Left lobe of liver (tissue), 2 donors: ENCODE results near the gene EIF3B. TPM values are rescaled to one million over a fixed set of nuclear protein-coding genes. Genes with fewer than 3 reads are reported as not detected.
"Not testable (repeated sequence)": the region's sequence is repeated elsewhere in the genome, so short reads cannot be mapped to it uniquely, and the experiment has no call there.

Experiments
- ATAC-seq: fragments of 200-7000 bp; cut with Tn5 transposase; one replicate; pipeline ENCODE4 v1.9.1; 2020; ENCODE audit warnings: mild to moderate bottlenecking, moderate library complexity
- DNase-seq: peaks from one replicate; pipeline ENCODE4 v3.0.0-alpha.2; 2020; ENCODE audit warnings: low spot score
- total RNA-seq: library from RNA; stranded (reverse); gene quantifications from one replicate; pipeline ENCODE4 v1.2.1, GENCODE V29; 2021
- donor health status: DM: no; HTN: no; CAD: no; lungs with moderate emphysema.
- donor health status: DM: no; HTN: yes; CAD: no.

The EIF3B gene
- 62.6 TPM for total RNA-seq

DNA sequence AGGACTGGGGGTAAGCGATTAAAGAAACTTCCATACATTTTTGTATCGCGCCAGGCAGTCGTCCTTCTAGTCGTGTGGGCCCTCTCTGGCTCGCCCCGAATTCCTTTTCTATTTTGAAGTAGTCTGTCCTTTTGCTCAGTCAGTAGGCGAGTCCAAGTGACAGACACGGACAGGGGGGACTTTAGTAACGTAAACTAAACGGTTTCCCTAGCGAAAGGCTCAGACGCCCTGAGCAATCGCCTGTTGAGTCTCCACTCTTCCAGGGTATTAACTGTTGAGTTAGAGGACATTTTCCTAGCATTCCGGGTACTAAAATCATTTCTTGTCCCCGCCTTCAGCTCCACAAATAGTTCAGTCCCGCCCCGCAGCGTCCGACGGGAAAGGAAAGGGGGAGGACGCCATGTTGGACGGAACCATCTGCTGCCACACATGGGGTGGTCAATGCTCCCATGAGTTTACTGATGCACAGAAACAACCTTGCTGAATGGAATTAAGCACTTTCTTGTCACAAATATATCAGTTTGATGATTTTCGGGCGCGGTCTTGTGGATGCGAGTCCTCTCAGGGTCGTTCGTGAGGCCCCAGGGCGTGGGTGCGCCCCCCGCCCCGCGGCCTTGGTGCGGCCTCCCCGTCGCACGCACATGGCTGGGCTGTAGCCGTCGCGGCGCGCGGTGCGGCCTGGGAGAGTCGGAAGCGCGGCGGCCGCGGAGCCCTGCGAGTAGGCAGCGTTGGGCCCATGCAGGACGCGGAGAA lies at the start of gene EIF3B:
TSS of gene EIF3B (plus strand) at position 642 of the 753 bp plus-strand sequence. CDS start at position 737, 95 bp downstream.
- ATAC-seq: peak; percentile 89
- peak; percentile 89 for DNase-seq

DNA sequence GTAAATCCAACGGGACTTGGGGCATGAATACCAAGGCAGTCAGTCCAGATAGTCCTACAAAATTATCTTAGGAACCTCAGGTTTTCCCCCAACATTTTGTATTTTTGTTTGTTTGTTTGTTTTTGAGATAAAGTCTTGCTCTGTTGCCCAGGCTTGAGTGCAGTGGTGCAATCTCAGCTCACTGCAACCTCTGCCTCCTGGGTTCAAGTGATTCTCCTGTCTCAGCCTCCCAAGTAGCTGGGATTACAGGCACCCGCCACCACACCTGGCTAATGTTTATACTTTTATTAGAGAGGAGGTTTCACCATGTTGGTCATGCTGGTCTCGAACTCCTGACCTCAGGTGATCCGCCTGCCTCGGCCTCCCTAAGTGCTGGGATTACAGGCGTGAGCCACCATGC lies 49.4 kb upstream of the EIF3B start:
- DNase-seq, ATAC-seq: not testable (repeated sequence)

DNA sequence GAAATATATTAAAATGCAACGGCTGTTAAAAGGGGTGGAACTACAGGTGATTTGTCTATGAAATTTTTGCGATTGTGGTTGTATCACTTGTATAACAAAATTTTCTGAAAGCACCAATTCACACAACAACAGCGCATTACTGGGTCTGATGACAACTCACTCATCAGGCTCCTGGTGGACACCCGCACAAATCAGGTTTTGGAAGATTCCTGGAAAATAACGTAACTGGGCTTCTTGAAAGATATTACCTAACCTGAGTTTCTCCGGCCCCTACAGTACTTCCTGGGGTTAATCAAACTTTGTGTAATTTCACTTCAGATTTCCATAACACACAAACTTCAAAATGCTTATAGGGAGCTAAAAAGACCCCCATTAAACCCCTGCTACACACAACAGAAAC lies 47.9 kb upstream of the EIF3B start:
- ATAC-seq (no peak), DNase-seq (no peak)

- DNase-seq: no peak
- ATAC-seq: no peak
Observed at GRCh38 chr7:2307690-2308107, 46.9 kb upstream of the EIF3B start.

- no peak for DNase-seq
- no peak for ATAC-seq
Observed at GRCh38 chr7:2309889-2310331, 44.7 kb upstream of the EIF3B start.

DNA sequence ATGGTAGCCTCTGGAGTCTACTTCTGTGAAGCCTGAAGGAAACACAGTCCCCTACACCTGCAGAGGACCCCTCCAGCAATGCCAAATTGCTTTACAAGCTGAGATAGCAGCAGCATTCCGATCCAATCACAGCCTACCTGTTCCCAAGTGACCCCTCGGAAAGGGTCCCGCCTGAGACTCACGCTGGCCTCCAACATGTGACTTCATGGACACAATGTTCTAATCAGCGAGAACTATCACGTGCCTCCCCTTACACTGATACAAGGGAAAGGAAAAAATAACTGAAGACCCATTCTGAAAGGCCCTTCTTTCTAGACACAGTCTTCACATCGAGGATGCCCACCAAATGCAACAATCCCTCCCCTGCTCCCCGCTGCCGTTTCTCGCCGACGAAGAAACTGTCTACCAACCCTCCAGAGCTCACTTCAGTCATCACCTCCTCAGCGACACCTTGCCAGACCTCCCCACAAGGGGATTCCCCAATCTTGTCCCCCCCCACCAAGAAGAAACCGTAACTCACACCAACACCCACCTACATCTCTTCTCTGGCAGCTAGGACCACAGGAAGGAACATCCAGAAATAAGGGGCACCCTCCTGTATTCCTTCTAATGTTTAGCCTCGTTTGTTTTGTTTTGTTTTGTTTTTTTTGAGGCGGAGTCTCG lies 42.2 kb upstream of the EIF3B start:
- DNase-seq: no peak

DNA sequence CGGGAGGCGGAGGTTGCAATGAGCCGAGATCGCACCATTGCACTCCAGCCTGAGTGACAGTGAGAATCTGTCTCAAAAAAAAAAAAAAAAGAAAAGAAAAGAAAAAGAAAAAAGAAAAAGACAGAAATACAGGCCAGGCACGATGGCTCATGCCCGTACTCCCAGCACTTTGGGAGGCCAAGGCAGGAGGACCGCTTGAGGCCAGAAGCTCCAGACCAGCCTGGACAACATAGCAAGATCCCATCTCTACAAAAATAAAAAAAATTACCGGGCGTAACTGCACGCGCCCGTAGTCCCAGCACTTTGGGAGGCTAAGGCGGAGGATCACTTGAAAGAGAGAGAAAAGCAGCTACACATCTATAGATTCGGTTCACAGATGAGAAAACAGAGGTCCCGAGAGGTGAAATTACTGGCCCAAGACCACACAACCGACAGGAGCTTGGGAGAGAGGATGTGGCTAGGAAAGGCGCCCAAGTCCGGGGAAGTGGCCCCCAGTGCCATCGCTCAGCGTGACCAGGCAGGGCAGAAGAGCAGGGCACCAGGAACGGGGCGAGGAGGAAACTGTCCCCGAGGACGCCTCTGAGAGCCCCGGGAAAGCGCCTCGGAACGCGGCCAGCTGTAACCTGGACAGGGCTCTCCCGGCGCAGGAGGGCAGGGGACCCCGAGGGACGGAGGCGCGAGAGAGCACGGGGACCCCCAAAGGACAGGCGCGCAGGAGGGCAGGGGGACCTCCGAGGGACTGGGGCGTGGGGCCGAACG lies 41.0 kb upstream of the EIF3B start:
- ATAC-seq (peak; percentile 25), DNase-seq (no peak)

More for the DNA sequence above, 42.2 kb upstream of the EIF3B start:
- no peak for ATAC-seq

DNA sequence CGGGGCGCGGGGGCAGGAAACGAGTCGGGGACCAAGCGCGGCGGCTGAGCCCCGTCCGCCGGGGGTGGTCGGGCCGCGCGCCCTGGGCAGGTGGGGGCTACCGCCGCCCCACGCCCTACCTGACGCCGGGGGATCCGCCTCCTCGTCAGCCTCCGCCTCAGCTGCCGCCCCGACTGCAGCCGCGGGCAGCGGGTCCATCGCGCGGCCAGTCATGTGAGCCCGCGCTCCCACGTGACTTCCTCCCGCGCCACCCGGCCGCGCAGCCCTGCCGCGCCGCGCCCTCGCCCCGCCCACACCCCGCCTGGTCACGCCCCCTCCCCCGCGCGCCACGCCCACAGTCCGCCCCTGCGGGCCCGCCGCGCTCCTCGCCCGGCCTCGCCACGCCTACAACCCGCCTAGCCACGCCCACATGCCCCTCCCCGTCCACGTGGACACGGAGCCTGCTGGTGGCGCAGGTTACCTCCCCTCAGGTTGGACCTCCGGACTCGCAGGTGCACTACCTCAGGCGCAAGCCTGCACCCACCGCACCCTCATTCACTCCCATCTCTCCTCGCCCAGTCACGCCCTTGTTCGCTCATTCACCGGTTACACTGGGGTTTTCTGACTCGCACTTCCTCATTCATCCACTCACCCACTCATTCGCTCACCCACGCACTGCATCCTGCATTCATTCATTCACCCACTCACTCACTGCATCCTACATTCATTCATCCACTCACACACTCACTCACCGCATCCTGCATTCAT lies 40.2 kb upstream of the EIF3B start, which contains the start of gene SNX8:
TSS of gene SNX8 (minus strand) at position 233 of the 747 bp plus-strand sequence. CDS start at position 213, 20 bp downstream.
- peak; percentile 97 for DNase-seq
- ATAC-seq: peak; percentile 99

- ATAC-seq, DNase-seq: not testable (repeated sequence)
Observed at GRCh38 chr7:2314956-2315530, 39.6 kb upstream of the EIF3B start.

DNA sequence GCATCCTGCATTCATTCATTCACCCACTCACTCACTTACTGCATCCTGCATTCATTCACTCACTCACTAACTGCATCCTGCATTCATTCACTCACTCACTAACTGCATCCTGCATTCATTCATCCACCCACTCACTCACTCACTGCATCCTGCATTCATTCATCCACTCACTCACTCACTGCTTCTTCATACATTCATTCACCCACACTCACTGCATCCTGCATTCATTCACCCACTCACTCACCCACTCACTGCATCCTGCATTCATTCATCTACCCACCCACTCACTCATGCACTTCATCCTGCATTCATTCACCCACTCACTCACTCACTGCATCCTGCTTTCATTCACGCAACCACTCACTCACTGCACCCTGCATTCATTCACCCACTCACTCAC lies 38.8 kb upstream of the EIF3B start:
- no peak for DNase-seq
- ATAC-seq: no peak

DNA sequence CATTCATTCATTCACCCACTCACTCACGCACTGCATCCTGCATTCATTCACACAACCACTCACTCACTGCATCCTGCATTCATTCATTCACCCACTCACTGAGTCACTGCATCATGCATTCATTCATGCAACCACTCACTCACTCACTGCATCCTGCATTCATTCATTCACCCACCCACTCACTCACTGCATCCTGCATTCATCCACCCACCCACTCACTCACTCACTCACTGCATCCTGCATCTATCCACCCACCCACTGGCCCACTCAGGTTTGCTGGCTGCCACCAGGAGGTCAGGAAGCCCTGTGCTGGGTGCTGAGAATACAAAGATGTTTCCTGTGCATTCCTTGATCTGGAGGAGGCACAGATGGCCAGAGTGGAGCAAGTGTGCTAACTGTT lies 38.0 kb upstream of the EIF3B start:
- no peak for ATAC-seq
- DNase-seq: no peak

- ATAC-seq: no peak
- no peak for DNase-seq
Observed at GRCh38 chr7:2317556-2318293, 36.9 kb upstream of the EIF3B start.

DNA sequence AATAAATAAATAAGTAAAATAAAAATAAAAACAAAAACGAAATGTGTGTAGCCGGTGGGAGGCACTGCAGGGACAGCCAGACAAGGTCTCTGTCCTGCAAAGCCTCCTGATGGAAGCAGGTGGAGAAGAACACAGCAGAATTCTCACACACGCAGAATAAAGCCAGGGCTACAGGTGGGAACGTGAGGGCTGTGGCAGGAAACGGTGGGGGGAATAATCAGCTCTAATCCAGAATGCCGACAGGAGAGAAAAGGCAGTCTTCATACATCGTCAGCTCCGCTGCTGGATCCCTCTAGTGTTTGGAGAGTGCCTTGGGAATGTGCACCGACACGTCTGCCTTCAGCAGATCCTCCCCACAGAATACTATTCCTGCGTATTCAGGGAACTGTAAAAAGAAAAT lies 33.6 kb upstream of the EIF3B start:
- DNase-seq: no peak

DNA sequence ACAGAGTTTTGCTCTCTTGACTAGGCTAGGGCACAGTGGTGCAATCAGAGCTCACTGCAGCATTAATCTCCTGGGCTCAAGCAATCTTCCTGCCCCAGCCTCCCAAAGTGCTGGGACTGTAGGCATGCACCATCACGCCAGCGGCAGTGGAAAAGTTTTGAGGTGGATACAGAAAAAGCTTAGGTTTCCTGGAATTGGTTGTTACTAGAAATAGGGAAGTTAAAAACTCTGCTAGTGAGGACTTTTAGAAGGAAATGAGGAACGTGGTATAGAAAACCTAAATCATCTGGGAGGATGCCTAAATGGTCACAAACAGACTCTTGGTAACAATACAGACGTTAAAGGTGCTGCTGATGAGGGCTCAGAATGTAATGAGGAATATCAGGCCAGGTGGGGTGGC lies 29.5 kb upstream of the EIF3B start:
- no peak for ATAC-seq
- no peak for DNase-seq

More for the DNA sequence above, 33.6 kb upstream of the EIF3B start:
- no peak for ATAC-seq

DNA sequence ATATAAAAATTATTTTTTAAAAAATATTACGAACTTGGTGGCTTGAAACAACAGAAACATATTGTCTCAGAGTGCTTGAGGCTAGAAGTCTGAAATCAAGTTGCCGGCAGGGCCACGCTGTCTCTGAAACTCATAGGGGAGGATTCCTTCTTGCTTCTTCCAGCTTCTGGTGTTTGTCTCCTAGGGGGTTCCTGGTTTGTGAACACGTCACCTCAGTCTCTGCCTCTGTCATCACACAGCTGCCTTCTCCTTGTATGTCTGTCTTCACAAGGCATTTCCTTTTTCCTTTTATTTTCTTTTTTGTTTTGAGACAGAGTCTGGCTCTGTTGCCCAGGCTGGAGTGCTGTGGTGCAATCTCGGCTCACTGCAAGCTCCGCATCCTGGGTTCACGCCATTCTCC lies 27.7 kb upstream of the EIF3B start:
- DNase-seq: no peak
- peak; percentile 21 for ATAC-seq

DNA sequence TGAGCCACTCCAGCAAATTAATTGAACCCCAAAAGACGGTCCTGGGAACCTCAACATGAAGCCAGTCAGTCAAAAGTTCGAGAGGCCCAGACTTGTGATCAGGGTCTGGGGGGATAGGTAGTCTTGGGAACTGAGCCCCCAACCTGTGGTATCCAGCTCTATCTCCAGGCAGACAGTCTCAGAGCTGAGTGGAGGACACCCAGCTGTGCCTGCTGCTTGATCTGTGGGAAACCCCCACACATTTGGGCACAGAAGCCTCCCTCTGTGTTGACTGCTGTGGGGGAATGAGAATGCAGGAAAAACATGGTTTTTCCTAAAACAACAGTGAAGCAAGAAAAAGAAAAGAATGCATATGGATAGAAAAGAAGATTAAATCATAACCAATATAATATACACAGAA lies 24.1 kb upstream of the EIF3B start:
- DNase-seq (no peak), ATAC-seq (no peak)

DNA sequence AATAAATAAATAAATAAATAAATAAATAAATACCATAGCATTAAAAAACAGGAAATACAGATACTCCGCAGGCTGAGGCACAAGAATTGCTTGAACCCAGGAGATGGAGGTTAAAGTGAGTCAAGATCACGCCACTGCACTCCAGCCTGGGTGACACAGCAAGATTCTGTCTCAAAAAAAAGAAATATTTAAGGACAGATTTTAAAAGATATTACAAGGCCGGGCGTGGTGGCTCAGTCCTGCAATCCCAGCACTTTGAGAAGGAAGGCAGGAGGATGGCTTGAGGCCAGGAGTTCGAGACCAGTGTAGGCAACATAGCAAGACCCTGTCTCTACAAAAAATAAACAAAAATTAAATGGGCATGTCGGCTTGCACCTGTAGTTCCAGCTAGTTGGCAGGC lies 22.9 kb upstream of the EIF3B start:
- no peak for DNase-seq
- no peak for ATAC-seq

- DNase-seq, ATAC-seq: not testable (repeated sequence)
Observed at GRCh38 chr7:2332606-2333231, 21.9 kb upstream of the EIF3B start.

GRCh38 chr7:2336626-2337299 lies 17.9 kb upstream of the EIF3B start:
- DNase-seq (no peak), ATAC-seq (no peak)
